Left forelimb (tissue), 1 donor: Measurements from ENCODE around the gene BLOC1S5.
"Not testable (repeated sequence)": the region's sequence is repeated elsewhere in the genome, so short reads cannot be mapped to it uniquely, and the experiment has no call there.

ENCODE experiments used
- DNase-seq: peaks from one replicate; pipeline ENCODE4 v3.0.0-alpha.2; 2018; ENCODE audit warnings: low spot score

BLOC1S5 gene

GRCh38 chr6:8082572-8082953 lies 18.4 kb upstream of the BLOC1S5 start:
- DNase-seq: no peak

GRCh38 chr6:8080362-8081151 lies 16.4 kb upstream of the BLOC1S5 start:
- DNase-seq: no peak

- no peak for DNase-seq
These were observed 14.9 kb upstream of the BLOC1S5 start for GRCh38 chr6:8079126-8079525.

GRCh38 chr6:8077991-8078390 lies 13.8 kb upstream of the BLOC1S5 start:
- no peak for DNase-seq

GRCh38 chr6:8075704-8076103 lies 11.5 kb upstream of the BLOC1S5 start:
- no peak for DNase-seq

GRCh38 chr6:8075185-8075584 lies 11.0 kb upstream of the BLOC1S5 start:
- DNase-seq: no peak

- no peak for DNase-seq
These were observed 10.0 kb upstream of the BLOC1S5 start for GRCh38 chr6:8074213-8074612.

GRCh38 chr6:8073758-8074157 lies 9.6 kb upstream of the BLOC1S5 start:
- DNase-seq: no peak

- no peak for DNase-seq
These were observed 6.5 kb upstream of the BLOC1S5 start for GRCh38 chr6:8070718-8071117.

GRCh38 chr6:8069631-8070284 lies 5.6 kb upstream of the BLOC1S5 start:
- no peak for DNase-seq

GRCh38 chr6:8069151-8069550 lies 5.0 kb upstream of the BLOC1S5 start:
- DNase-seq: no peak

- DNase-seq: no peak
These were observed 1.9 kb upstream of the BLOC1S5 start for GRCh38 chr6:8066108-8066507.

- DNase-seq: no peak
These were observed 1.3 kb upstream of the BLOC1S5 start for GRCh38 chr6:8065519-8065911.

GRCh38 chr6:8064638-8065518 lies 689 bp upstream of the BLOC1S5 start:
- no peak for DNase-seq

- no peak for DNase-seq
These were observed 2.5 kb downstream of the BLOC1S5 start for GRCh38 chr6:8061736-8062135.

- DNase-seq: no peak
These were observed 3.8 kb downstream of the BLOC1S5 start for GRCh38 chr6:8060346-8060745.

- DNase-seq: no peak
These were observed 5.1 kb downstream of the BLOC1S5 start for GRCh38 chr6:8059129-8059528.

GRCh38 chr6:8057793-8058192 lies 6.4 kb downstream of the BLOC1S5 start:
- no peak for DNase-seq

- DNase-seq: no peak
These were observed 6.9 kb downstream of the BLOC1S5 start for GRCh38 chr6:8057263-8057662.

GRCh38 chr6:8054276-8054675 lies 9.9 kb downstream of the BLOC1S5 start:
- no peak for DNase-seq

GRCh38 chr6:8047541-8048292 lies 16.5 kb downstream of the BLOC1S5 start:
- DNase-seq: no peak

GRCh38 chr6:8045769-8046168 lies 18.4 kb downstream of the BLOC1S5 start:
- DNase-seq: not testable (repeated sequence)
